Measurements from ENCODE around the gene CLIP4.

The CLIP4 gene

DNA sequence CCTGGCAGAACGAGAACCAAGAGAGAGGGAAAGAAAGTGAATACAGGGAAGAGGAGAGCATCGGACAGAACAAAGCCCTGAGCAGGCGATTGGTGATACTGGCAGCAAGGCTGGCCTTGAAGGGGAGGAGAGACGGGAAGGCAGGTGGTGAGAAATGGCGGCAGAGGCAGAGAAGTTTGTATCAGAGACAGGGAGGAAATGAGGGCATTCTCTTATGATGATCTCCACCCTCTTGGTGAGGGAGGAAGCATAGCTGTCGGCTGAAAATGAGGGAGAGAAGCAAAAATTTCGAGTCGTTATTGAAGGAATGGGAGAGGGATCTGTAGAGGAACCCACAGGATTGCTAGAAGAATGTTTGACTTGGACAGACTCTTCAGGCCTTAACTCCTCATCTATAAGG, 80.6 kb downstream of the CLIP4 start:
- H3K4me1 Mint-ChIP-seq, result no peaks in the 10 kb centered on the region
- H3K9me3 Mint-ChIP-seq, result no peaks in the 10 kb centered on the region
- no peaks in the 10 kb centered on the region for H3K36me3 Mint-ChIP-seq (ENCODE audit: low read depth)
- TF ChIP-seq, protein P1, sequence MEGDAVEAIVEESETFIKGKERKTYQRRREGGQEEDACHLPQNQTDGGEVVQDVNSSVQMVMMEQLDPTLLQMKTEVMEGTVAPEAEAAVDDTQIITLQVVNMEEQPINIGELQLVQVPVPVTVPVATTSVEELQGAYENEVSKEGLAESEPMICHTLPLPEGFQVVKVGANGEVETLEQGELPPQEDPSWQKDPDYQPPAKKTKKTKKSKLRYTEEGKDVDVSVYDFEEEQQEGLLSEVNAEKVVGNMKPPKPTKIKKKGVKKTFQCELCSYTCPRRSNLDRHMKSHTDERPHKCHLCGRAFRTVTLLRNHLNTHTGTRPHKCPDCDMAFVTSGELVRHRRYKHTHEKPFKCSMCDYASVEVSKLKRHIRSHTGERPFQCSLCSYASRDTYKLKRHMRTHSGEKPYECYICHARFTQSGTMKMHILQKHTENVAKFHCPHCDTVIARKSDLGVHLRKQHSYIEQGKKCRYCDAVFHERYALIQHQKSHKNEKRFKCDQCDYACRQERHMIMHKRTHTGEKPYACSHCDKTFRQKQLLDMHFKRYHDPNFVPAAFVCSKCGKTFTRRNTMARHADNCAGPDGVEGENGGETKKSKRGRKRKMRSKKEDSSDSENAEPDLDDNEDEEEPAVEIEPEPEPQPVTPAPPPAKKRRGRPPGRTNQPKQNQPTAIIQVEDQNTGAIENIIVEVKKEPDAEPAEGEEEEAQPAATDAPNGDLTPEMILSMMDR (IDR thresholded peaks at IDR 0.05), result no peak
- no peak for DNase-seq
- H3K4me3 Mint-ChIP-seq, result no peak overlapping the region
- H3K27ac Mint-ChIP-seq, result no peak overlapping the region
- H3K27me3 Mint-ChIP-seq (ENCODE audit: low read depth, poor library complexity), result peaks cover 18% of the 10 kb centered on the region

DNA sequence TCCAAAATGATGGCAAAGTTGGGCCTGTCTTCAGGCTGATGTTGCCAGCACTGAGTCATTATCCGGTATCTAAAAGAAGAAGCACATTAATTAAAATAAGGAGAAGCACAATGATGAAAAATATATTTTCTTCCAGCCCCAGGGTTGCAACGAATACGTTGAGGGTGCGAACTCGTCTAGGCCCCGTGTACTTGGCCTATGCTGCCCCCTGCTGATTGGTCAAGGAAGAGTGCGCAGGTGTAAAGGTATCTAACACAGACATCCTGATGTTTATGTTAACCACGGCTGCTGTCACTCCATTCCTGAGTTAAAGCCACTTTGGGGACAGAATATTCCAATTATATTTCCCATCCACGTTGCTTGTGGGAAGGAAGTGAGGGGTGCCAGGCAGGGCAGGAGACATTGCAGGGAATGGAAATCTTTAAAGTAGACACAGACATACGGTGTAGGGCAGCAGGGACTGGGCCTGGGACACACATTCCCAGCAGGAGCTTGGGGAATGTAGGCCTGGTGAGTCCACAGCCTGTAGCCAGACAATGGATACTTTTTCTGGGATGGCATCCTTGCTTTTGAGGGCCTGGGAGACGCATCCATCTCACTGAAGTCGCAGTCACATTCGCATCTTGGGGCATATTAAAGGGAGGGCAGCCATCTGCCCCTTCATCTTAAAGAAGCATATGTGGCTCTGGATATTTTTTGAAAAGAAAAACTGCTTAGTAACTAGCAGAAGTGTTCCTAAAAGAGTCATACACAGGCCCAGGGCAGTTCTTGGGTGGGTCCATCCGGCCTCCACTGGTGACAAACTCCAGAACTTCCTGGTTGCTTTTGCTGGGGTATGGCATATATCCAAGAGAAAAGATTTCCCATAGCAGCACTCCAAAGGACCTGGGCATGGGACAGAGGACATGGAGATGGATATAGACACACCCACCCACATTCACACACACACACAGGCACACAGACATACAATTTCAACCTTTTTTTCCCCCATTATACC, 81.9 kb downstream of the CLIP4 start:
- Mint-ChIP-seq H3K27me3 (ENCODE audit: low read depth, poor library complexity) (peaks cover 21% of the 10 kb centered on the region), H3K27ac (no peak overlapping the region), H3K4me3 (no peak overlapping the region), H3K36me3 (ENCODE audit: low read depth) (no peaks in the 10 kb centered on the region), H3K4me1 (peaks cover 4% of the 10 kb centered on the region), H3K9me3 (no peaks in the 10 kb centered on the region)
- TF ChIP-seq, protein P1 (IDR thresholded peaks at IDR 0.05), result peak; percentile 83
- peak; percentile 82 for DNase-seq

DNA sequence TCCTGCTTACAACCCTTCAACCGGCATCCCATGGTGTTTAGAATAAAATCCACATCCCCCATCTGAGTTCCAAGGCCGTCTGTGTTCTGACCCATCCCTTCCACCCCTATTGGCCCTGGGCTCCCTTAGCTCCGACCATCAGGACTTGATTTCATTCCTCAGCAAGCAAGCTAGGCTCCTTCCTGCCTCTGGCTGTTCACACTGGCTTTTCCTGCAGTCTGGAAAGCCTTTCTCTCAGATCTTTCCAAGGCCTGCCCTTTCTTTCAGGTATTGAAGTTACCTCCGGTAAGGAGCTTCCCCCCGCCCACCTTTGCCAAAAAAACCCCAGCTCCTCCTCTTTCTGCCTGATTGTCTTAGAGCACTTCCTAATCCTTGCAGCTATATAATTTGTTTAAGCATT, 86.8 kb downstream of the CLIP4 start:
- Mint-ChIP-seq H3K9me3 (no peaks in the 10 kb centered on the region), H3K36me3 (ENCODE audit: low read depth) (no peaks in the 10 kb centered on the region), H3K4me3 (no peak overlapping the region), H3K27me3 (ENCODE audit: low read depth, poor library complexity) (peaks cover 15% of the 10 kb centered on the region), H3K4me1 (peaks cover 23% of the 10 kb centered on the region), H3K27ac (peak overlapping the region; percentile 24)
- no peak for DNase-seq
- TF ChIP-seq, protein P1 (IDR thresholded peaks at IDR 0.05), result no peak

DNA sequence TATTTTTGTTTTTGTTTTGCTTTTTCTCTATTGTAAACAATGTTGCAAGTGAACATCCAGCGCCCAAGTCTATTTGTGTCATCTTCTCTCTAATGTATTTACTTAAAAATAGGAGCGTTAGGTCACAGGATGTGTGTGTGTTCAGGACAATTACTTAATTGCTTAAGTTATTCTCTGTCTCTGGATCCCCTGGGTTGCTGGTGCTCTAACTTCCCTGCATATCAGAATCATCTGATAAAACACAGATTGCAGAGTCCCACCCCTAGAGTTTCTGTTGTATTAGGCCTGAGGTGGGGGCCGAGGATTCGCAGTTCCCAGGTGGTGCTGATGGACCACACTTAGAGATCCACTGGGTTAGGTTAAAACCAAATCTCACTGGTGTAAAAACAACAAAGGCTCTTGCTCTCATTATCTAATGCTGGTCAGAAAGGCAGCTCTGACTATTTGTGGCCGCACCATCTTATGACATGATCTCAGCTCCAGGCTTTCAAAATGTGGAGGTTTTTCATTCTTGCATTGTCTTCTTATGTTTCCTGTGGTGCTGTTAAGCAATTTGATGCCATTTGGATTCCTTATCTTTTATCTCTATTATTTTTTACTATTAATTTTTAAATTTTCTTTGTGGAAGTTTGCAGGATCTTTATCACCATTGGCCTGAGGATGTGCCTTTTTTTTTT, 87.7 kb downstream of the CLIP4 start:
- H3K27ac Mint-ChIP-seq, result no peak overlapping the region
- TF ChIP-seq, protein P1 (IDR thresholded peaks at IDR 0.05), result no peak
- H3K4me3 Mint-ChIP-seq, result no peak overlapping the region
- H3K27me3 Mint-ChIP-seq (ENCODE audit: low read depth, poor library complexity), result peaks cover 14% of the 10 kb centered on the region
- no peaks in the 10 kb centered on the region for H3K36me3 Mint-ChIP-seq (ENCODE audit: low read depth)
- peaks cover 23% of the 10 kb centered on the region for H3K4me1 Mint-ChIP-seq
- DNase-seq, result no peak
- no peaks in the 10 kb centered on the region for H3K9me3 Mint-ChIP-seq

DNA sequence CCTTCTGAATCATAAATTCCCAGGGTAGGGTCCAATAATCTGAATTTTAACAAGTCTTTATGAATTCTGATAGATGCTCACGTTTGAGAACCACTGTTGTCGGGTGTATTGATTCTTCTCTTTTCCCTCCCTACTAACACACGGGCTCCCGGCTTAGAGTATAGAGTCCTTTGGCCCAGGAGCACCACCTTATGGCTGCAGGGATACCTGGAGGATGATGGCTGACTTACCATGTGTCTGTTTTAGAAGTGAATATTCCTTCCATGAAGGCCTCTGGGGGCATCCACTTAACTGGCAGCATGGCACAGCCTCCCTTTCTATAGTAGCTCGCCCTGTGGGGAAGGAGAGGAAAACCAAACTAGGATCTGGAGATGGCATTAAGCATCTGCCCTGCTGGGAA, 91.7 kb downstream of the CLIP4 start:
- Mint-ChIP-seq H3K4me1 (peaks cover 28% of the 10 kb centered on the region), H3K27ac (no peak overlapping the region), H3K4me3 (no peak overlapping the region), H3K9me3 (no peaks in the 10 kb centered on the region), H3K27me3 (ENCODE audit: low read depth, poor library complexity) (peaks cover 17% of the 10 kb centered on the region), H3K36me3 (ENCODE audit: low read depth) (no peaks in the 10 kb centered on the region)
- TF ChIP-seq, protein P1 (IDR thresholded peaks at IDR 0.05), result no peak
- DNase-seq, result no peak

All from nephron progenitor cell (in vitro differentiated cells).